Neural cell (in vitro differentiated cells): ENCODE results near the gene LRFN5.

Experiments used
- CTCF ChIP-seq: fragments of 450-650 bp; IDR thresholded peaks from 2 replicates; pipeline ENCODE4 v1.5.1; 2014; ENCODE audit warnings: antibody characterized with exemption, mild to moderate bottlenecking, moderate library complexity; ENCODE audit not compliant: poor library complexity, severe bottlenecking
- EP300 ChIP-seq: fragments of 450-650 bp; conservative IDR thresholded peaks from 2 replicates; pipeline ENCODE4 v1.6.1; 2014; ENCODE audit warnings: antibody characterized with exemption, mild to moderate bottlenecking, moderate library complexity; ENCODE audit not compliant: poor library complexity, severe bottlenecking
- EZH2 ChIP-seq: fragments of 200-600, 300-800 bp; shearing (Covaris generic), sonication (generic); IDR thresholded peaks from 2 replicates; pipeline ENCODE4 v1.6.1; 2014; ENCODE audit warnings: antibody characterized with exemption, low read length, borderline replicate concordance, mild to moderate bottlenecking; ENCODE audit not compliant: insufficient read depth, poor library complexity, severe bottlenecking
- POLR2AphosphoS5 ChIP-seq: IDR thresholded peaks from 2 replicates; pipeline ENCODE4 v1.6.1; 2012
- RAD21 ChIP-seq: fragments of 450-650 bp; conservative IDR thresholded peaks from 2 replicates; pipeline ENCODE4 v1.6.1; 2014; ENCODE audit warnings: antibody characterized with exemption, mild to moderate bottlenecking, moderate library complexity
- REST ChIP-seq: IDR thresholded peaks from 2 replicates; pipeline ENCODE4 v1.6.1; 2012; ENCODE audit warnings: borderline replicate concordance

- TF ChIP-seq RAD21 (no peak), CTCF (no peak), EZH2 (no peak), REST (no peak), EP300 (no peak), POLR2AphosphoS5 (no peak)
Measured at GRCh38 chr14:41629876-41630275, 23.2 kb downstream of the LRFN5 start.
